Measurements from ENCODE around the gene POLR3B. TPM values are rescaled to one million over a fixed set of nuclear protein-coding genes. Genes with fewer than 3 reads are reported as not detected.

The POLR3B gene
- total RNA-seq, 1 donor from 2014 or later = 14.2 TPM

GRCh38 chr12:106392759-106393158, 35.2 kb downstream of the POLR3B start:
- no peak overlapping the region for H3K27ac Mint-ChIP-seq
- TF ChIP-seq CTCF (IDR thresholded peaks at IDR 0.05; ENCODE audit: unreplicated experiment) = no peak
- DNase-seq (ENCODE audit: low spot score in 2 of 2, unreplicated experiment in 2 of 2) = no peak
- H3K36me3 Mint-ChIP-seq = peaks cover 41% of the 10 kb centered on the region
- H3K27me3 Mint-ChIP-seq (ENCODE audit: low read depth) = no peaks in the 10 kb centered on the region
- no peaks in the 10 kb centered on the region for H3K4me1 Mint-ChIP-seq
- H3K4me3 Mint-ChIP-seq = no peak overlapping the region
- peaks cover 15% of the 10 kb centered on the region for H3K9me3 Mint-ChIP-seq

- Mint-ChIP-seq H3K27ac (no peak overlapping the region), H3K4me3 (no peak overlapping the region), H3K27me3 (ENCODE audit: low read depth) (no peaks in the 10 kb centered on the region), H3K4me1 (no peaks in the 10 kb centered on the region), H3K9me3 (peaks cover 3% of the 10 kb centered on the region), H3K36me3 (peaks cover 44% of the 10 kb centered on the region)
- DNase-seq (ENCODE audit: low spot score in 2 of 2, unreplicated experiment in 2 of 2) = no peak
- no peak for TF ChIP-seq CTCF (IDR thresholded peaks at IDR 0.05; ENCODE audit: unreplicated experiment)
Observed at GRCh38 chr12:106409878-106410277, 52.3 kb downstream of the POLR3B start.

GRCh38 chr12:106412563-106412962, 55.0 kb downstream of the POLR3B start:
- Mint-ChIP-seq H3K4me1 (no peaks in the 10 kb centered on the region), H3K36me3 (peaks cover 45% of the 10 kb centered on the region), H3K9me3 (peaks cover 3% of the 10 kb centered on the region), H3K27ac (no peak overlapping the region), H3K27me3 (ENCODE audit: low read depth) (no peaks in the 10 kb centered on the region), H3K4me3 (no peak overlapping the region)
- no peak for DNase-seq (ENCODE audit: low spot score in 2 of 2, unreplicated experiment in 2 of 2)
- TF ChIP-seq CTCF (IDR thresholded peaks at IDR 0.05; ENCODE audit: unreplicated experiment) = no peak

GRCh38 chr12:106415134-106415533, 57.6 kb downstream of the POLR3B start:
- Mint-ChIP-seq H3K9me3 (peaks cover 3% of the 10 kb centered on the region), H3K4me3 (no peak overlapping the region), H3K27me3 (ENCODE audit: low read depth) (no peaks in the 10 kb centered on the region), H3K27ac (no peak overlapping the region), H3K4me1 (peaks cover 6% of the 10 kb centered on the region), H3K36me3 (peaks cover 42% of the 10 kb centered on the region)
- DNase-seq (ENCODE audit: low spot score in 2 of 2, unreplicated experiment in 2 of 2) = no peak
- no peak for TF ChIP-seq CTCF (IDR thresholded peaks at IDR 0.05; ENCODE audit: unreplicated experiment)

GRCh38 chr12:106416273-106416672, 58.7 kb downstream of the POLR3B start:
- H3K27ac Mint-ChIP-seq = no peak overlapping the region
- H3K9me3 Mint-ChIP-seq = peaks cover 3% of the 10 kb centered on the region
- no peak for DNase-seq (ENCODE audit: low spot score in 2 of 2, unreplicated experiment in 2 of 2)
- H3K4me3 Mint-ChIP-seq = no peak overlapping the region
- peaks cover 6% of the 10 kb centered on the region for H3K4me1 Mint-ChIP-seq
- TF ChIP-seq CTCF (IDR thresholded peaks at IDR 0.05; ENCODE audit: unreplicated experiment) = no peak
- peaks cover 42% of the 10 kb centered on the region for H3K36me3 Mint-ChIP-seq
- no peaks in the 10 kb centered on the region for H3K27me3 Mint-ChIP-seq (ENCODE audit: low read depth)
